Mesenchymal stem cell (in vitro differentiated cells and primary cell): ENCODE results near the gene KIFBP.
A peak's percentile ranks its signal among the peaks of the same experiment; 100 is the strongest.

ENCODE experiments used
- DNase-seq: peaks from one replicate; pipeline ENCODE4 v3.0.0-alpha.2; 2013
- H2AFZ ChIP-seq: one replicate; pipeline ENCODE4 v1.6.1; 2013; ENCODE audit warnings: low read depth, mild to moderate bottlenecking, control low read depth, inconsistent platforms, low read length, moderate library complexity
- H2AK5ac ChIP-seq: 2 replicates; pipeline ENCODE4 v1.6.1; 2013; ENCODE audit warnings: low read length, moderate library complexity, mild to moderate bottlenecking, inconsistent platforms; ENCODE audit not compliant: severe bottlenecking
- H2BK120ac ChIP-seq: one replicate; pipeline ENCODE4 v1.6.1; 2013; ENCODE audit warnings: low read depth, mild to moderate bottlenecking, inconsistent platforms, low read length, moderate library complexity
- H2BK12ac ChIP-seq, 2 experiments: one replicate each; pipeline ENCODE4 v1.6.1; 2013; ENCODE audit warnings: inconsistent platforms in 2 of 2, low read length in 2 of 2, mild to moderate bottlenecking in 2 of 2, moderate library complexity in 2 of 2, control low read depth in 1 of 2
- H2BK15ac ChIP-seq: one replicate; pipeline ENCODE4 v1.6.1; 2013; ENCODE audit warnings: mild to moderate bottlenecking, low read depth, inconsistent platforms; ENCODE audit not compliant: poor library complexity, severe bottlenecking
- H2BK5ac ChIP-seq: 2 replicates; pipeline ENCODE4 v1.6.1; 2013; ENCODE audit warnings: low read depth, mild to moderate bottlenecking, low read length, control low read depth, inconsistent platforms; ENCODE audit not compliant: poor library complexity, severe bottlenecking
- H3K14ac ChIP-seq, 2 experiments: one replicate each; pipeline ENCODE4 v1.6.1; 2013; ENCODE audit warnings: inconsistent platforms in 2 of 2, low read length in 2 of 2, control low read depth in 1 of 2, mild to moderate bottlenecking in 1 of 2, moderate library complexity in 1 of 2
- H3K18ac ChIP-seq, 2 experiments: one replicate each; pipeline ENCODE4 v1.6.1; 2013; ENCODE audit warnings: inconsistent platforms in 2 of 2, low read length in 2 of 2, control low read depth in 1 of 2, low read depth in 1 of 2, mild to moderate bottlenecking in 1 of 2
- H3K23ac ChIP-seq, 2 experiments: one replicate each; pipeline ENCODE4 v1.6.1; 2013; ENCODE audit warnings: inconsistent platforms in 2 of 2, low read length in 2 of 2, mild to moderate bottlenecking in 2 of 2, moderate library complexity in 2 of 2, control low read depth in 1 of 2
- H3K27ac ChIP-seq: 2 replicates; pipeline ENCODE4 v1.5.1; 2013; ENCODE audit warnings: mild to moderate bottlenecking, moderate library complexity, low read length, control low read depth, inconsistent platforms; ENCODE audit not compliant: poor library complexity, severe bottlenecking
- H3K27me3 ChIP-seq, 2 experiments: 2 replicates each; pipeline versions ENCODE4 v1.6.1 to v1.7.0; 2013; ENCODE audit warnings: low read length in 2 of 2, mild to moderate bottlenecking in 2 of 2, moderate library complexity in 2 of 2, control low read depth in 1 of 2, inconsistent platforms in 1 of 2; ENCODE audit not compliant: control insufficient read depth in 1 of 2, insufficient read depth in 1 of 2
- H3K36me3 ChIP-seq, 2 experiments: 2 replicates each; pipeline versions ENCODE4 v1.6.1 to v1.7.0; 2013; ENCODE audit warnings: low read length in 2 of 2, control low read depth in 1 of 2, inconsistent platforms in 1 of 2, low read depth in 1 of 2, mild to moderate bottlenecking in 1 of 2; ENCODE audit not compliant: insufficient read depth in 2 of 2, control insufficient read depth in 1 of 2
- H3K4ac ChIP-seq, 2 experiments: one replicate each; pipeline ENCODE4 v1.6.1; 2013; ENCODE audit warnings: inconsistent platforms in 2 of 2, low read length in 2 of 2, mild to moderate bottlenecking in 2 of 2, moderate library complexity in 2 of 2, control low read depth in 1 of 2, low read depth in 1 of 2
- H3K4me1 ChIP-seq: 2 replicates; pipeline ENCODE4 v1.6.1; 2013; ENCODE audit warnings: low read depth, low read length, control low read depth; ENCODE audit not compliant: control insufficient read depth, insufficient read depth
- H3K4me2 ChIP-seq: 2 replicates; pipeline ENCODE4 v1.6.1; 2013; ENCODE audit warnings: low read length, mild to moderate bottlenecking, inconsistent platforms; ENCODE audit not compliant: poor library complexity, severe bottlenecking
- H3K4me3 ChIP-seq, 2 experiments: 2 replicates each; pipeline versions ENCODE4 v1.5.1 to v1.7.0; 2013; ENCODE audit warnings: low read length in 2 of 2, mild to moderate bottlenecking in 2 of 2, control low read depth in 1 of 2, low read depth in 1 of 2; ENCODE audit not compliant: insufficient read depth in 1 of 2
- H3K79me1 ChIP-seq: replicated peaks from 2 replicates; pipeline ENCODE4 v1.6.1; 2013; ENCODE audit warnings: mild to moderate bottlenecking, control low read depth, low read length, inconsistent platforms; ENCODE audit not compliant: poor library complexity, severe bottlenecking
- H3K9ac ChIP-seq: 2 replicates; pipeline ENCODE4 v1.7.0; 2013; ENCODE audit warnings: mild to moderate bottlenecking, low read length, moderate library complexity
- H3K9me3 ChIP-seq: 2 replicates; pipeline ENCODE4 v1.7.0; 2013; ENCODE audit warnings: mild to moderate bottlenecking, low read length; ENCODE audit not compliant: control insufficient read depth
- H4K8ac ChIP-seq: one replicate; pipeline ENCODE4 v1.6.1; 2013; ENCODE audit warnings: inconsistent platforms, mild to moderate bottlenecking, low read length, moderate library complexity
- H4K91ac ChIP-seq: one replicate; pipeline ENCODE4 v1.6.1; 2013; ENCODE audit warnings: mild to moderate bottlenecking, low read length, inconsistent platforms
- WGBS: methylation state at CpG from one replicate; pipeline ENCODE4 v1.1.7; 2013; ENCODE audit warnings: mixed read lengths; 5-methylcytosine and 5-hydroxymethylcytosine counted together

Gene KIFBP

GRCh38 chr10:68997211-68997610 lies 8.6 kb downstream of the KIFBP start:
- no peak overlapping the region for H2AFZ ChIP-seq
- no peak overlapping the region for H2AK5ac ChIP-seq
- H3K4me3 ChIP-seq, result no peak overlapping the region
- no peak overlapping the region for H4K91ac ChIP-seq
- no peak overlapping the region for H3K23ac ChIP-seq
- H3K9me3 ChIP-seq, result no peaks in the 10 kb centered on the region
- no peak overlapping the region for H2BK12ac ChIP-seq
- no peak overlapping the region for H2BK15ac ChIP-seq
- H3K18ac ChIP-seq, result no peak overlapping the region
- no peak overlapping the region for H3K9ac ChIP-seq
- peaks cover 5% of the 10 kb centered on the region for H3K79me1 ChIP-seq
- peaks cover 3% of the 10 kb centered on the region for H3K4me1 ChIP-seq
- no peak overlapping the region for H2BK5ac ChIP-seq
- H3K4me2 ChIP-seq, result no peak overlapping the region
- H4K8ac ChIP-seq, result no peak overlapping the region
- no peak overlapping the region for H3K4ac ChIP-seq
- H3K27ac ChIP-seq, result no peak overlapping the region
- no peak overlapping the region for H2BK120ac ChIP-seq
- H3K36me3 ChIP-seq, result peaks cover 7 to 20% of the 10 kb centered on the region in 2 experiments
- DNase-seq, result no peak
- WGBS, result no CpG with 5 or more reads among the region's 3 CpGs
- H3K27me3 ChIP-seq, result no peaks in the 10 kb centered on the region
- no peak overlapping the region for H3K14ac ChIP-seq

GRCh38 chr10:69004821-69005220 lies 16.2 kb downstream of the KIFBP start:
- Histone ChIP-seq H3K27ac (no peak overlapping the region), H3K9ac (no peak overlapping the region), H2BK5ac (no peak overlapping the region), H2AFZ (no peak overlapping the region), H3K4me1 (peaks cover 2% of the 10 kb centered on the region), H3K36me3 (peaks cover 18 to 69% of the 10 kb centered on the region in 2 experiments), H3K79me1 (peaks cover 12% of the 10 kb centered on the region), H2AK5ac (no peak overlapping the region), H2BK120ac (no peak overlapping the region), H3K14ac (no peak overlapping the region), H4K8ac (no peak overlapping the region), H3K4me3 (no peak overlapping the region), H2BK15ac (no peak overlapping the region), H4K91ac (no peak overlapping the region), H3K23ac (no peak overlapping the region), H3K9me3 (no peaks in the 10 kb centered on the region), H3K4ac (no peak overlapping the region), H3K18ac (no peak overlapping the region), H2BK12ac (no peak overlapping the region), H3K4me2 (no peak overlapping the region), H3K27me3 (no peaks in the 10 kb centered on the region)
- no CpG with 5 or more reads among the region's 1 CpG for WGBS
- DNase-seq, result peak; percentile 65

- Histone ChIP-seq H3K4me2 (no peak overlapping the region), H2BK12ac (no peak overlapping the region), H3K27ac (no peak overlapping the region), H3K4ac (no peak overlapping the region), H3K9ac (no peak overlapping the region), H3K4me3 (no peak overlapping the region), H2AFZ (no peak overlapping the region), H3K9me3 (no peaks in the 10 kb centered on the region), H3K18ac (no peak overlapping the region), H4K8ac (no peak overlapping the region), H2BK15ac (no peak overlapping the region), H3K14ac (no peak overlapping the region), H3K27me3 (no peaks in the 10 kb centered on the region), H3K36me3 (peaks cover 18 to 66% of the 10 kb centered on the region in 2 experiments), H3K23ac (no peak overlapping the region), H2AK5ac (no peak overlapping the region), H3K79me1 (peaks cover 12% of the 10 kb centered on the region), H3K4me1 (peaks cover 2% of the 10 kb centered on the region), H2BK120ac (no peak overlapping the region), H4K91ac (no peak overlapping the region), H2BK5ac (no peak overlapping the region)
- 100% methylated on average over 3 of the region's 6 CpGs for WGBS
- DNase-seq, result no peak
These were observed 17.3 kb downstream of the KIFBP start for GRCh38 chr10:69005704-69006485.

- Histone ChIP-seq H3K9me3 (no peaks in the 10 kb centered on the region), H2BK5ac (no peak overlapping the region), H3K4me1 (peaks cover 2% of the 10 kb centered on the region), H2BK12ac (no peak overlapping the region), H3K27ac (no peak overlapping the region), H2BK120ac (no peak overlapping the region), H4K91ac (no peak overlapping the region), H3K14ac (no peak overlapping the region), H3K4me2 (no peak overlapping the region), H2AK5ac (no peak overlapping the region), H3K79me1 (peaks cover 14% of the 10 kb centered on the region), H3K27me3 (no peaks in the 10 kb centered on the region), H3K9ac (no peak overlapping the region), H2AFZ (no peak overlapping the region), H2BK15ac (no peak overlapping the region), H4K8ac (no peak overlapping the region), H3K4ac (no peak overlapping the region), H3K23ac (no peak overlapping the region), H3K18ac (no peak overlapping the region), H3K4me3 (no peak overlapping the region), H3K36me3 (peaks cover 20 to 69% of the 10 kb centered on the region in 2 experiments)
- WGBS, result 80% methylated on average over 1 of the region's 3 CpGs
- DNase-seq, result no peak
These were observed 18.7 kb downstream of the KIFBP start for GRCh38 chr10:69007260-69007659.
